Neural progenitor cell (in vitro differentiated cells): ENCODE measurements around the gene PAK1.

Experiments used
- CTCF ChIP-seq: fragments of 200-600 bp; sonication (generic); IDR thresholded peaks from 2 replicates; pipeline ENCODE4 v1.5.1; 2017; ENCODE audit warnings: antibody characterized with exemption, mild to moderate bottlenecking
- EZH2 ChIP-seq: fragments of 200-600 bp; sonication (generic); IDR thresholded peaks from 2 replicates; pipeline ENCODE4 v1.6.1; 2017; ENCODE audit warnings: antibody characterized with exemption, mild to moderate bottlenecking, moderate library complexity

- TF ChIP-seq EZH2 (no peak), CTCF (no peak)
These were observed 99.8 kb downstream of the PAK1 start for GRCh38 chr11:77374108-77374507.
